ENCODE measurements around the gene NUDT3.
"Not testable (repeated sequence)": the region's sequence is repeated elsewhere in the genome, so short reads cannot be mapped to it uniquely, and the experiment has no call there.

Gene NUDT3

DNA sequence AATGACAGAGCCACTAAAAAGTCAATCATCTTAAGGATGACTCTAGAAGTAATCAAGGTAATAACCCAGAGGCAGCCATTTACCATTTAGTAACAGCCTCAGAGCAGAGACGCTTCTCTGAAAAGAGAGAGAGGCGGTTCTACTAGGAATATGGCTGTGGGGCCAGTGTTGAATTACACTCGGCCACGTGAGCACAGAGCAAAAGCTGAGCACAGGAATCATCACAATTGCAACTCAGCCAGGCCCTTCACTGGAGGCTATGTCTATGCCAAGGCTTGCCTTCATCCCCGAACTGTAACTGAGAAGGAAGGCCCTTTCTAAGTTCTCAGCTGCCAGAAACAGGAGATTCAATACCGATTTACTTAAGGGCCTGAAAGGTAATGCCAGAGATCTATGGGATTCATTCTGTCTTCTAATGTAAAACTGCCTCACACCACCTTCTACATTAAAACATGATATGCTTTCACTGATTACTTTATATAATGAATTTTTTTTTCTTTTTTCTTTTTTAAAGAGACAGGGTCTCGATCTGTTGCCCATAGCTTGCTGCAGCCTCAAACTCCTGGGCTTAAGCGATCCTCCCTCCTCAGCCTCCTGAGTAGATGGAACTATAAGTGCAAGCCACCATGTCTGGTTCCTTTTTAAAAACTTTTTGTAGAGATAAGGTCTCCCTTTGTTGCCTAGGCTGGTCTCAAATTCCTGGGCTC, 67.6 kb downstream of the NUDT3 start:
- DNase-seq (ENCODE audit: extremely low read depth in 1 of 2, low read depth in 1 of 2), result no peak

GRCh38 chr6:34324221-34324620, 68.2 kb downstream of the NUDT3 start:
- not testable (repeated sequence) for DNase-seq (ENCODE audit: extremely low read depth in 1 of 2, low read depth in 1 of 2)

DNA sequence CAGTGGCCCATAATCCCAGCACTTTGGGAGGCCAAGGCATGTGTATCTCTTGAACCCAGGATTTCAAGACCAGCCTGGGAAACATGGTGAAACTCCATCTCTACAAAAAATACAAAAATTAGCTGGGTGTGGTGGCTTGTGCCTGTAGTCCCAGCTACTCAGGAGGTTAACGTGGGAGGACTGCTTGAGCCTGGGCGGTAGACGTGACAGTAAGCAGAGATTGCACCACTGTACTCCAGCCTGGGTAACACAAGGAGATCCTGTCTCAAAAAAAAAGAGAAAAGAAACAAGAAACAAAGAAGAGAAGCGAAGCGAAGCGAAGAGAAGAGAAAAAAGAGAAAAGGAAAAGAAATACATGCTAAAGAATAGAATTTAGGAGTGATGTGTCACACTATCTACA, 69.2 kb downstream of the NUDT3 start:
- DNase-seq (ENCODE audit: extremely low read depth in 1 of 2, low read depth in 1 of 2), result no peak

GRCh38 chr6:34322732-34323131, 69.7 kb downstream of the NUDT3 start:
- DNase-seq (ENCODE audit: extremely low read depth in 1 of 2, low read depth in 1 of 2), result no peak

DNA sequence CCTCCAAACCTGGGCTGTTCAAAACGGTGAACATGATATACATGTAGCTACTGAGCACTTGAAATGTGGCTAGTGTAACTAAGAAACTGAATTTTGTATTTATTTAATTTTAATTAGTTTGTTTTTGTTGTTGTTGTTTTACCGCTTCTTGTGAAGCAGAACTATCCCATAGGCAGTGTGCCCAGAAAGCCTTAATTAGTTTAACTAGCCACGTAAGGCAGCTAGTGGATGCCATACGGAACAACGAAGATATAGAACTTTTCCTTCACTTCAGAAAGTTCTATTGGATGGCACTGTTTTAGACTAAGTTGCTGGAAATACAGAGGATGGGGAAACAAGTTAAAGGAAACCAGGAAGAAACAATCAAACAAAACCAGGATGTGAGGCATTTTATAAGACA, 70.6 kb downstream of the NUDT3 start:
- DNase-seq (ENCODE audit: extremely low read depth in 1 of 2, low read depth in 1 of 2), result no peak

DNA sequence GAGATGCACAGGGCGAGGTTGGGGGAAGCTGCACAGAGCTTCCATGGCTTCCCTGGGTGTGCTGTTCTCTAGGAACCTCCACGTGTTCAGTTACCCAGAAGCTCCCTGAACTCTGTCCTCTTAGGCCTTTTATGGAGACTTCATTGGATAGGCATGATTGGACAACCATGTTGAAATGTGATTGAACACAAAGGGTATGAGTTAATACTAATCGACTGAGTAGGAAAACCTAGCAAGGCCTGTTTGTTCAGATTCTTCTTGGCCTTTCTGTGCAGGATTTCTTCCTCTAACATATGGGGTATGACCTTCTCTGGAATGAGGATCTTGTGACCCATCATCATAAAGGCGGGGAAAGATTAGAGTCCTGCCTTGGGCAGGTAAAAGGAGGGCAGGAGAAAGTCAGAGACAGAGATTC, 73.0 kb downstream of the NUDT3 start:
- no peak for DNase-seq (ENCODE audit: extremely low read depth in 1 of 2, low read depth in 1 of 2)

DNA sequence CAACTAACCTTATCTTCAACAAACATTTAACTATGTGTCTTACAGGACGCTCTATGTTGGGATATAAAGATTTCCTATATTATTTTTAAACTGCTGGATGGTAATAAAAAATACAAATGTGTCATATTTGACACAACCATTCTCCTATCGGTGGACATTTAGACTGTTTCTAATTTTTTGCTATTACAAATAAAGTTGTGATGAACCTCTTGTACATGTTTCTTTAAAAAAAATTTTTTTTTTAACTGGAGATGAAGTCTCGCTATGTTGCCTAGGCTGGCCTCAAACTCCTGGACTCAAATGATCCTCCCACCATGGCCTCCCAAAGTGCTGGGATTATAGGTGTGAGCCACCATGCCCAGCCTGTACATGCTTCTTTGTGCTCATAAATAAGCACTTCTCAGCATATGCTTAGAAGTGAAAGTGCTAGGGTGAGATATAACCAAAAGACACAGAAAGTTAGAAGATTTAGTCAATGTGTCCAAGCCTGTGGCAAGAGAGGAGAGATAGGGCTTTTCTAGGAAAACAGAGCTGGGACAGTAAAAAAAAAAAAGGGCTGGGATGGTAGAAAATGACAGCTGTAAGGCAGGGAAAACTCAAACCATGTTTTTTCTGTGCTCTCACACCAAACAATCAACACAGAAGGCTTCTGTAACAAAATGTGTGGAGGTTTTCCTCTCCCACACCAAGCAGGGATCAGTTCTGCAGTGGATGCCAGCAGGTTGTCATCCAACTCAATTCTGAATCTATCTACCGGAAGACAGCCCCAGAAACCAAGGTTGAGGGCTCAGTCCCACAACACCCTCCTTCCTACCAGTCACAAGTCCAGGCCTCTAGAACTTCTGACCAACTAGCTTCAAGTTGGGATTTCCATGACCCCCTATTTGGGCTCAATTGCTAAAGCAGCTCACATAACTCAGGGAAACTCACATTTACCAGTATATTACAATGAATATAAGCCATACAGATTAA, 73.7 kb downstream of the NUDT3 start:
- no peak for DNase-seq (ENCODE audit: extremely low read depth in 1 of 2, low read depth in 1 of 2)

GRCh38 chr6:34317882-34318498, 74.5 kb downstream of the NUDT3 start:
- DNase-seq (ENCODE audit: extremely low read depth in 1 of 2, low read depth in 1 of 2), result no peak

GRCh38 chr6:34317172-34317477, 75.3 kb downstream of the NUDT3 start:
- DNase-seq (ENCODE audit: extremely low read depth in 1 of 2, low read depth in 1 of 2), result no peak

DNA sequence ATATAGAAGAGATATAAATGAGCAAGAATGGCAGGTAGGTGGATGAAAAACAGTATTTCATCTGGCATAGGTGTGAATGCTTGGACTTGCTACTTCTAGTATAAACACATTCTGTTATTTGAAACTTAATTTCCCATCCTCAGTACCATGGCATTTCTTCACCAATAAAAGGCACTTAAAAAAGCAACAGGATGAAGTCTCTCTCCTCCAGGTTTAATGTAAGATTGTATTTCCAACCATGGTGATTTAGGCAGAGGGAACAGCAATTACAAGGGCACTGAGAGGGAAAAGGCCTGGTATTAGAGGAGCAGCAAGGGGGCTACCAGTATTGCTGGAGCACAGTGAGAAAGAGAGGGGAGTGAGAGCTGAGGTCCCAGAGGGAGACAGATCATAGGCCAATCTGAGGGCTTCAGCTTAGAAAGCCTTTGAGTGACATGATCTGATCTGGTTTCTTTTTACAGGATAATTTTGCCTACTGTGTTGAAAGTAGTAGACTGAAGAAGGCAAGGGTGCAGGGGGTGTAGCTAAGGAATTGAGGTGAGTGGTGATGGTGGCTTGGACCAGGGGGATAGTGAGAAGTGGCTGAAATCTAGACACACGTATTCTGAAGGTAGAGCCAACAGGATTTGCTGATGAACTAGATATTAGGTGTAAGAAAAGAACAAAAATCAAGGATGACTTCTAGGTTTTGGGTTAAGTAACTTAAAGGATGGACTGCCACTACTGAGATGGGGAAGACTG, 75.9 kb downstream of the NUDT3 start:
- DNase-seq (ENCODE audit: extremely low read depth in 1 of 2, low read depth in 1 of 2), result no peak

GRCh38 chr6:34315780-34316179, 76.7 kb downstream of the NUDT3 start:
- no peak for DNase-seq (ENCODE audit: extremely low read depth in 1 of 2, low read depth in 1 of 2)

DNA sequence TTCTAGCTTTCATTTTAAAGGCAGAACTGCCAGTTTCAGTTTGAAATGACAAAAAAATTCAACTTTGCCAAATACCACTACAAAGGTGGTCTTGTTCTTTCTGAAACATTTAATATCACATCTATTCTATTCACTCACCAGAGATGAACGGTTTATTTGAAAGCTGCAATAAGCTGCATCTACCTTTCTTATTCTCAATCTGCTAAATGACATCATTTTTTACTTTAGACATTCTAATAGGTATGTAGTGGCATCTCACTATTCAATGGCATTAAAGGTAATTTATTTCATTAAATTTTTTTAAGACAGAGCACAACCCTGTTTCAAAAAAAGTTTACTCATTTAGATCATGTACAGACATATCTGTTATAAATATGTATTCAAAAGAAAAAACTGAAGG, 77.2 kb downstream of the NUDT3 start:
- DNase-seq (ENCODE audit: extremely low read depth in 1 of 2, low read depth in 1 of 2), result no peak

- DNase-seq (ENCODE audit: extremely low read depth in 1 of 2, low read depth in 1 of 2), result no peak
These were observed 80.2 kb downstream of the NUDT3 start for GRCh38 chr6:34312259-34312658.

- no peak for DNase-seq (ENCODE audit: extremely low read depth in 1 of 2, low read depth in 1 of 2)
These were observed 81.7 kb downstream of the NUDT3 start for GRCh38 chr6:34310817-34311216.

GRCh38 chr6:34308483-34308882, 84.0 kb downstream of the NUDT3 start:
- no peak for DNase-seq (ENCODE audit: extremely low read depth in 1 of 2, low read depth in 1 of 2)

GRCh38 chr6:34305982-34306708, 86.3 kb downstream of the NUDT3 start:
- no peak for DNase-seq (ENCODE audit: extremely low read depth in 1 of 2, low read depth in 1 of 2)

DNA sequence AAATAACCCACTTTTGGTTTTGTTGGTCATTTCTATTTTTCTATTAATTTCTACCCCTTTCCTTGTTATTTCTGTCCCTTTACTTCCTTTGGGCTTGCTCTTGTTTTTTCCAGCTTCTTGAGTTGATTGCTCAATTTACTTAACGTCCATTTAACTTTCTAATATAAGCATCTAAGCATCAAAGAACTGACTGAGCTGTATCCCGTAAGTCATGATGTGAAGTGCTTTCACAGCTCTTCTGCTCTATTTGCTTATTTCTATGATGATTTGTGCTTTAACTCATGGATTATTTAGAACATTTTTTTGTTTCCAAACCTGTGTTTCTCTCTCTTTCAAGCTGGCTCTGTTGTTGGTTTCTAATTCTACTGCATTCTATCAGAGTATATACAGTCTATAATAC, 87.0 kb downstream of the NUDT3 start:
- DNase-seq (ENCODE audit: extremely low read depth in 1 of 2, low read depth in 1 of 2), result no peak

DNA sequence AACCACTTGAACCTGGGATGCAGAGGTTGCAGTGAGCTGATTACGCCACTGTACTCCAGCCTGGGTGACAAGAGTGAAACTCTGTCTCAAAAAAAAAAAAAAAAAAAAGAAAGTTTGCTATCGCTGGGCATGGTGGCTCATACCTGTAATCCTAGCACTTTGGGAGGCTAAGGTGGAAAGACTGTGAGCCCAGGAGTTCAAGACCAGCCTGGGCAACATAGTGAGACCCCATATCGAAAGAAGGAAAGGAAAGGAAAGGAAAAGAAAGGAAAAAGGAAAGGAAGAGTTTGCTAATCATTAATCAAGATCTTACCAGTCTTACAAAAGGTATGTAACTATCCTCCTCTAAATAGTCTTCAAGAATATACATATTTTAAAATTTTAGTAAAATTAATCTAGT, 88.3 kb downstream of the NUDT3 start:
- no peak for DNase-seq (ENCODE audit: extremely low read depth in 1 of 2, low read depth in 1 of 2)

GRCh38 chr6:34302929-34303328, 89.5 kb downstream of the NUDT3 start:
- no peak for DNase-seq (ENCODE audit: extremely low read depth in 1 of 2, low read depth in 1 of 2)

DNA sequence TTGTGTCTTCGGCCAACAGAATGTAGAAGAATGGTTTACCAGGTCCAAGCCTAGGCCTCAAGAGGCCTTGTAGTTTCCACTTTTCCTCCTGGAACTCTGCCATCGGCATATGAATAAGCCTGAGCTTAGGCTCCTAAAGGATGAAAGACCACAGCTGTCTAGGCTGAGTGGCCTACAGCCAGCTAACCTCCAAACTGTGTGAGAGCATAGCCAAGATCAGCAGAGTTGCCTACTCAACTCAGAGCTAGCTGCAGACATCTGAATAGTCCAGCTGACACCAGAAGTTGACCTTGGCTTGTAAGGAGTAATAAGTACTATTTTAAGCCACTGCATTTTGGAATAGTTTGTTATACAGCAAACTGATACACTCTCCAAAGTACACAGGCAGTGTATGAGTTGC, 91.1 kb downstream of the NUDT3 start:
- no peak for DNase-seq (ENCODE audit: extremely low read depth in 1 of 2, low read depth in 1 of 2)
